ENCODE results near the gene DLK1. TPM values are rescaled to one million over a fixed set of nuclear protein-coding genes. Genes with fewer than 3 reads are reported as not detected.

DLK1 gene
- total RNA-seq, 1 experiment from 2014 or later = 0.06 TPM

DNA sequence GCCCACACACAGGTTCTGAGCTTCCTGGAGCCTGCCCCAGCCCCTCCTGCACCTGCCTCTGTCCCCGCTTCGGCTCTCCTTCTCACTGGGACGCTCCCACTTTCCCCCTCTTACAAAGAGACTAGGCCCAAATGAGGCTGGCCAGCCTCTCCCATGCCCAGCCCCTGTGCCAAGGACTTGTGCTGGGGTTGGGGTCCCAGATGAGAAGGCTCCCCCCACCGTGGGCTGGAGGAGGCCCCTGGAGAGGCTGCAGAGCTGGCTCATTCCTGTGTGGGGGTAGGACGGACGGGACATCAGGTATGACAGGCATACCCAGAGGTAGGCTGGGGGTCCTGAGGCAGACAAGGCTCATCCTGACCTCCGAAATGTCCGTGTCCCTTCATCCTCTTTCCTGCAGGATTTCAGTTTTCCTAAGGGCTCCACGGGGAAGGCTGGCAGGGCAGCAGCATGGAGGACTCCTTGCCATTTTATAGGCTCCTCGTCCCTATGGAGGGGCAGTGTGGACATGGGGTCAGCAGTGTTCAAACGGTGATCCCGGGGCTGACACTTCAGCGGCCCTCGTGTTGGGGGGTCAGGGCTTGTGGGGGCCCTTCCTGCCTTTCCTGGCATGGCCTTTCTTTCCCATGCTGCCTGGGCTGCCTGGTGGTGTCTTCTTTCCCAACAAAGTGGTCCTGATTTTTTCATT, 50.1 kb downstream of the DLK1 start:
- DNase-seq (ENCODE audit: low read depth) = no peak

DNA sequence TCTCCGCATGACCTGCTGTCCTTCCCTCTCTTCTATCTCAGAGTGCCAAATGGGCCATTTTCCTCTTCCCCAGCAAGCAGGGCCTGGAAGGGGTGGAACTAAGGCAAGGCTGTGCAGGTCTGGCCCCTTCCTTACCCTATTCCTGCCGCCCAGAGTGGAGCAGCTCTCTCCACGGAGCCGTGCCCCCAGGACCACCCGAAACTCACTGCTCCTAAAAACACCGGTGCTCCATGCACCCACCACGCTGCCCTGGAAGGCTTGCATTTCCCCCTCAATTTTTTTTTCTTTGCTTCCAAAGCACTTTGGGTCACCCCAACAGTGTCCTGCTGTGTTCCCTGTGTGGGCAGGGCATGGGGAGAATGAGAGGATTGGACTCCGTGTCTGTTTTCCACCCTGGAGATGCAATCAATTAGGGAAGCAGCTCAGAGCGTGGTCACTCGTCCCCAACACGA, 50.7 kb downstream of the DLK1 start:
- DNase-seq (ENCODE audit: low read depth) = no peak

DNA sequence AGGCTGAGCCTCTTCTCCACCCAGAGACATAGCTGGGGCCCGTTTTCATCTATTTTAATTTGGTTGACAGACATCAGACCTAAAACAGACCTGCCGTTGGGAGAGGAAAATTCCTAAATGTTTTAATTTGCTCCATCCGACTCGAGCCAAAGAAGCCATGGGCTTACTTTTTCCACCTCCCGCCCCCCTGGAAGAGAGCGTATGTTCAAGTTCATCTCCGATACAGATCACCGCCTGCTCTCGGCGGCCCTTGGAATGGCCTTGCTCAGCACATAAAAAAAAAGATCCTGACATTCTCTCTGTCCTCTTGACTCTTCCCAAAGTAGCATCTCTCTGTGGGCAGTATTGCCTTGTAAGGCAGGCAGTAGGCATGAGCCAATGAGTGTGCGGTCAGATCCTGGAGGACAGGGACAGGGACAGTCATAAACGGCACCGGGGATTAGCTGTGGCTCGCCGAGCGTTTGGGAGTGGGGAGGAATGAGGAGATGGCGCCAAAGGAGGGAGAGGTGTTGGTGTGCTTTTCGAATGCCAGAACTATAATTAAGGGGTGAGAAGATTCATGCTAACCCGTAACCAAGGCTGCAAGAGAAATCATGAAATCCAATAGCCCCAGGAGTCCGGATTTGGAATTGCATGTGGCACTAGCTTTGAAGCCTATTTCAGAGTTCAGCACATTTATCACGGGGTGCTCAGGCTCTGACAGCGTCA, 51.3 kb downstream of the DLK1 start:
- DNase-seq (ENCODE audit: low read depth) = no peak

DNA sequence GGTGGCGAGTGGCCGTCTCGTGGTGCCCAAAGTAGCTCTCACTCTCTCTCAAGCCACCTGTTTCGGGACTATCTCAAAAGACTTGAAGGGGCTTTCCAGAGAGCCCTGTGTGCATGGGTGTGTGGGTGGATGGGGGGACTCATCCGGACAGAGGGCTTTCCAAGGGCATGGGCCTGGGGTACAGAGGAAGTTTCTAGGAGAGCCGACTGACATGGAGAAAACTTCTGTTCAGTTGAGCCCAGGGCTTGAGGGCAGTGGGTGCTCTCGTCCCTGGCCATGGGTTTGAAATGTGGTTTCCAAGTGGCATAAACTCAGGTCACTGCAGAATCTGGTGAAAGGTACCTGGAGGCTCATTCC, 51.8 kb downstream of the DLK1 start:
- no peak for DNase-seq (ENCODE audit: low read depth)

DNA sequence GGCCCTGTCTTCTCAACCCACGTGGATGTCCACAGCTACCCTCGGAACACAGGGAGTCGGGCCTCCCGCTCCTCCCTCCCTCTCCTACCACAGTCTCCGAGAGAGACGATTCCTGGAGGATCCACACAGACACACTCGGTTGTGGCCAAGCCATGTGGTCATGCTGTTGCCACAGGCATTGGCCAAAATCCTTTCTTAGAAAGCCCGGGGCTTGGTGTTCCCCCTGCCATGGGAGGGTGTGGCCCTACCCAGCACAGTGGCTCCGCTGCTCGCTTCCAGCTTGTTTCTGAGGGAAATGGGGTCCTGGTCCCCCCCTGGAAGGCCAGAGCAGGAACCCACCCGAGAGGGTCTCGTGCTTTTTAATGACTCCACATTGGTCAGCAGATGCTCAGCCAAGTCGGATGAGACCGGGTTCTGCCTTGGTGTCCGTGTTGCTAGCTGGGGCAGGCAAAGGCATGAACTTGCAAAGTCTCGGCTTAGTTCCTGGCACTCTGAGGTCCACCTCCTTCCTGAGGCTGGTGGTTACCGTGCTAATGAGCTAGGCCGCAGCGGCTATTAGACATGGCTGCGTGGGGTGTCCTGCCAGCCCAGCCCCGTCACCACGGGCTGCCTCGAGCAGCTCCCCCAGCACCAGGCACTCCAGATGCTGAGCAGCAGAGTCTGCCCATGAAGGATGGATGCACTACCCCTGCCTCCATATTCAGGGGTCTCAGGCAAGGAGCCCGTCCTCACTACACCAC, 52.4 kb downstream of the DLK1 start:
- DNase-seq (ENCODE audit: low read depth) = no peak

DNA sequence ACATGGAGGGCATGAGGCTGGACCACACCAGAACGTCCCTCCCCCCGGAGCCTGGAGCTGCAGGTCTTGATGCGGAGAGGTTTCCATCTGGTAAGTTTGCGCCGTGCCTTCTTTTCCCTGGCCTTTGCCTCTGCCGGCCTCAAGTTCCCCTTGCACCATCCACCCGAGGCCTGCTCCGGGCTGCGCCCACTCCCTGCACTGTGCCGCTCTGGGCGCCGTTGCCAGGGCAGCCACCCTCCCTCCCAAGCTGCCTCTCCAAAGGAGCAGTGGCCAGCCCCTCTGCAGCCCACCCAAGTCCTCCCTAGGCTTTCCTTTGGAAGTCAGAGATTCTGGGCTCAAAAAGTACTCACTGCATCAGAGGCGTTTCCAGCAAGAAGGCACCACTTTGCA, 53.0 kb downstream of the DLK1 start:
- DNase-seq (ENCODE audit: low read depth) = no peak

DNA sequence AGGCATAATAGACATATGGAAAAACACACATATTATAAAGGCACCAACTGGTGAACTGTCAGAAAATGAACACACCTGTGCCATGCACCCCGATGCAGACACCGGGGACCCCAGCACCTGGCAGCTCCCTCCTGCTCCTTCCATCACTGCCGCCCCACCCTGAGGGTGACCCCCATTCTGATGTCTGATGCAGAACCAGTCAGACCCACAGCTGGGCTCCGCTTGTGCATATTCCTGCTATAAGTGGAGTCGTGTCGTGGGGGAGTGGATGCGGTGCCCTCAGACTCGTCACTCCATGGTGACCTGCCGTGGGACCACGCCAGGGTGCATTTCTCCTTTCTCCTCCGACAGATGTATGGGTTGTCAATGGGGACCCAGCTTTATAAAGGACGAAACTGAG, 53.6 kb downstream of the DLK1 start:
- no peak for DNase-seq (ENCODE audit: low read depth)

DNA sequence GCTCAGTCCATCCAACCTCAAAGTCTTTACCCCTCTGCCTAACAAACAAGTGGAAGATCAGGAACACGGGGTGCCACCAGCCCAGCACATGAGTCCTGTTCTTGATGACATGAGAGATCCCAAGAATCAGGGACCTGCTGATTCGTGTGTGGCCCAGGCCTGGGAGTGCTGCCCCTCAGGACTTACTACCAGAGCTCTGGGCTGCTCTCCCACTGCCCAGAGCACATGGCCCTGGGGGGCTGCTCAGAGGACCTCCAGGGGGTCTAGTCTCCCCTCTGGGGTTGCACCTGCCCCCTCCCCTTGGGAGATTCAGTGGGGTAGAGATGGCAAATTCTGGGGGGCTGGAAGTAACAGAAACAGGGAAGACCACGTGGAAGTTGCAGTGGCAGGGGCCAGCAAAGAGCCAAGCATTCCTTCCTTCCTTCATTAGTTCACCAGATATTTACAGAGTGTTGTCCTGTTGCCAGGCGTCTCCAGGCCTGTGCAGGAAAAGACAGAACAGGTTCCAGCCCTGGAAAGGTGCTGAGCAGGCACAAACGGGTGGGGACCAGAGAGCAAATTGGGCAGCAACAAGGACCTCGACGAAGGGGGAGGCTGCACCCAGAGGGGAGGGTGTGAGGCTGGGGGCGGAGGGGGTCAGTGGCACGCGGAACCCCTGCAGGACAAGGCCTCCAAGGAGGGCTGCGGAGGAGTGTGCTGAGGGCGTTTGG, 54.1 kb downstream of the DLK1 start:
- DNase-seq (ENCODE audit: low read depth) = no peak

DNA sequence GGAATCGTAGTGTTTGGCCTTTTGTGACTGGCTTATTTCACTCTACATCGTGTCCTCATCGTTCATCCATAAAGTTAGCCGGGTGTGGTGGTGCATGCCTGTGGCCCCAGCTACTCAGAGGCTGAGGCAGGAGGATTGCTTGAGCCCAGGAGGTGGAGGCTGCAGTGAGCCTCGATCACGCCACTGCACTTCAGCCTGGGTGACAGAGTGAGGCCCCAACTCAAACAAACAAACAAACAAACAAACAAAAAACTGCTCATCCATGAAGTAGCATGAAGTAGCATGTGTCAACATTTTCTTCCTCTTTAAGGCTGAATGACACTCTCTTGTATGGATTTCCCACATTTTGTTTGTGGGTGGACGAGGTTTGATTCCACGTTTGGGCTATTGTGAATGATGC, 55.3 kb downstream of the DLK1 start:
- DNase-seq (ENCODE audit: low read depth) = no peak

DNA sequence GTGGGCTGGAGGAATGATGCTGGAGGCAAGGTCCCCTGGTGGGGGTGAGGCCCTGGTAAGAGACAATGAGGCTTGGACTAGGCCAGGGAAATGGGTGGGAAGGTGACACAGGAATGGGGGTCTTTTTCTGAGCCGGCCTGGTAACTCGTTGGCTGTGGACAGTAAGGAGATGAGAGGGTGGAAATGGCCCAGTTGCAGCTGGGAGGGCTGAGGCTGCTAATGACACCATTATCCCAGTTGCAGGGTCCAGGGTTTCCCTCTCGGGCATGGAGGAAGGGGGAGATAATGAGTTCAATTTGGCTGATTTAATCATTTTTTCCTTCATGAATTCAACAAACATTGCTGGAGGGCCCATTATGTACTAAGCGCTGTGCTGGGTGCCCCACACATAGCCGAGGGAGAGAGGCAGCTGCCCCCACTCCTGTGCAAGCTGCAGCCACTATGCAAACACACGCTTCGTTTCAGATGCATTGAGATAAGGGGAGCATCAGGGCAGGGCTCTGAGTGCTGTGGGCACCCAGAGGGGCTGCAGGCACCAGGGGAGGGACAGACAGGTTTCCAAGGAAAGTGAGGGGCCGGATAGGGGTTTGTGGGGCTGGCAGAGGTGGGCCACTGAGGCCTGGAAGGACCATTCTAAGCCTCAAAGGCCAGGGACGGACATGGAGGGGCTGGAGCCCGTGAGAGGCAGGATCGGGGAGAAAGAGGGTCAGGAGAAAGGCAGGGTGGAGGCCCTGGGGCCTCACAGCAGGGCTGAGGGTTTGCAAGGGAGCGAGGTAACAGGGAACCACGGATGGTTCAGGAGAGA, 56.0 kb downstream of the DLK1 start:
- no peak for DNase-seq (ENCODE audit: low read depth)

DNA sequence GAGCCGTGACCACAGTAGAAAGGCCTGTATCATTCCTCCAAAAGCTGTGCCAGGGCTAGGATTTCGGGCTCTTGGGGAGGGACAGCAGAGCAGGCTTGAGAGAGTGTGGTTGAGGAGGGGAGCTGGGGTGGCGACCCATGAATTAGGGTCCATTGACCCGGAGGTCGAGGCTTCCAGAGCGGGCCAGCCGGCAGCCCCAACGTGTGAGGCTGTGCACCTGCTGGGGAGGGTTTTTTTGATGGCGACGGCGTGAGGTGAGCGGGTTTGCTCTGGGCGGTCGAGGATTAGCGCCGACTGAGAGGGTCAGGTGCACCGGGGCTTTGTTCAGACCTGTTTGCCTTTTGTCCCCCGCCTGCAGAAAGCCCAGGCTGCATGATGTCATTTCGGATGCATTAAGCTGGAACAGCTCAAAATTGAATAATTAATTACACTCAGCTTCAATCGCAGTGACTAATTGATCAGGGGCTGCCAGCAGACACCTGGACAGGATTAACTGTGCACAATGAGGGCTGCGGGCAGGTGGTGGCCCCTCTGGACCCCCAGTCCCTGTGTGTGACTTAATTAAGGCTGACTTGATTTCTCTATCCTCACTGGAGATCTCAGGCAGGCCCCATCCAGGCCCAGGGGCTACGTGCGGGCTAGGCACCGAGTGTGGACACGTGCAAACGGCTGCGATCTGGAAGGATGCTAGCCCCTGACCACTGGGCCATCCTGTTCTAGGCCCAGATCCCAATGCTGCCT, 57.1 kb downstream of the DLK1 start:
- no peak for DNase-seq (ENCODE audit: low read depth)

DNA sequence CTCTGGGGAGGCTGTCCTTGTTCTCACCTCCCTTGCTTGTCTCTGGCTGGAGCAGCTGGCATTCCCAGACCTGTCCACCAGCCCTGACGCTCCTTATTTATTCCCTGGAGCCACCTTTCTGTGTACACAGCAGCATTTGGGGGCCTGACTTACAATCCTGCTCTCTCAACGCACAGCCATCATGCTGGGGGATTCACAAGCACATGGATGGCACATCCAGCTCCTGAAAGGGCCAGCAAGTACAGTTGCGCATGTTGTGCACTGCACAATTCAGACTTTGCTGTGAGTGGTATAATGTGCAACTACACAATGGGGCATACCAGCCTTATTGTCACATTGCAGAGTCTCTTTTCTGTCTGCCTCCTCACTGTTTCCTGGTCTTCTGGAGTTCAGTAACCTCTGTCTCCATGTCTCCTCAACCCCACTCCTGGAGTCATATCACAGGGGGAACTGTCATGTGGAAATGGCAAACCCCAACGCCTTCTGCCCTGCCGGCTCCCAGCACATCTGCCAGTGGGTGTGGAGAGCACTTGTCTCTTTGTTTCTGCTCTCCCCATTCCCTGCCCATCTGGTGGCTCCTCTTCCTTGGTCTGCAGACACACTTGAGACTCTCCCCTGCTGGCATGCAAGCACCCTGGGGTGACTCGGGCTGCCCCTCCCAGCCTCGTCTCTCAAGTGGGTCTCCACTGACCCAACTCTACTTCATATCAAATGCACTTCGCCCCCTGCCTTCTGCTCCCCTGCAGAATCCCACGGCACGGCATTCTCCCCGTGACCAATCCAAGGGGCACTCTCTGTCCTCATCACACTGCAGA, 58.0 kb downstream of the DLK1 start:
- no peak for DNase-seq (ENCODE audit: low read depth)

DNA sequence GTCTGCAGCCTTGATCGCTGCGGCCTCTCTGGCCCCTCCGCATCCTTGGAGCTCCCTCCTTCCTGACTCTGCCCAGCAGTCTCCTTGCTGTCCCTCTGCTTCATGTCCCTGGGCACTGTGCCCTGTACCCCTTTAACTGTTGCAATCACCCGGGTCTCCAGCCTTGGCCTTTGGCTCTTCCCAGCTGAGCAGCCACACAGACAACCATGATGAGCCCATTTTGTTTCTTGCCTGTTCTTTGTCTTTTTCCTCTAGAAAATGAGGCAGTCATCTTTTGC, 58.6 kb downstream of the DLK1 start:
- DNase-seq (ENCODE audit: low read depth) = no peak

DNA sequence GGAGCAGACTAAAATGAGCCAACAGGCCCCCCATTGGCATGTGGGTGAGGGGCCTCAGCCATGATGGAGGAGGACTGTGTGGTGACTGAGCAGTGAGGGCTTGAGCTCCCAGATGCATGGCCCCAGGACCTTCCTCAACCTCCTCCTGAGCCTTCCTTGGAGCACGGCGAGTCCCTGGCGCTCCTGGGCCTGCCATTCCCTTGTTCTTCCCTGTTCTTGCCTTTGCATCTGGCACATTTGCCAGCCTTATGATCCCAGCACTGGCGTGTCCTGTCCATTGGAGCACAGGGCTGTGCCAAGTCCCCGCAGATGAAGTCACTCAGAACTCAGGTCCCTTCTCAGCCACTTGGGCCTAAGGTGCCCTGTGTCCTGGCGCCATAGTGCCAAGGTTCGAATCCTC, 58.9 kb downstream of the DLK1 start:
- no peak for DNase-seq (ENCODE audit: low read depth)

DNA sequence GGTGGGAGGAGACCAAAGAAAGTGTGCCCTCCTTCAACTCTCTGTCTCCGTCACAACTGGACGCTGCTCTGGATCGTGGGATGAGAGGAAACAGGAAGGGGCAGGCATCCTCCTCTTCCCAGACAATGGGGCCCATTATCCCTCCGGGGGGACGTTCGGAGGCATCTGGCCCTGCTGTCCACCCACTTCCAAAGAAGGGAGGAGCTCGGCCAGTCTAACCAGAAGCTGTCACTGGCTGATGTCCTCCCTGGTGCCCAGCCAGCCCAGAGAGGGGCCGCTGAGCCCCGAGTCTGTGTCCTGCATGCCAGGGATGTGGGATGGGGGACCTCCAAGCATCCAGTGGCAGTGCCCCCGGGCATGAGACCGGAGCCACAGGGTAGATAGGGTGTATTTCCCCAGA, 59.4 kb downstream of the DLK1 start:
- DNase-seq (ENCODE audit: low read depth) = no peak

DNA sequence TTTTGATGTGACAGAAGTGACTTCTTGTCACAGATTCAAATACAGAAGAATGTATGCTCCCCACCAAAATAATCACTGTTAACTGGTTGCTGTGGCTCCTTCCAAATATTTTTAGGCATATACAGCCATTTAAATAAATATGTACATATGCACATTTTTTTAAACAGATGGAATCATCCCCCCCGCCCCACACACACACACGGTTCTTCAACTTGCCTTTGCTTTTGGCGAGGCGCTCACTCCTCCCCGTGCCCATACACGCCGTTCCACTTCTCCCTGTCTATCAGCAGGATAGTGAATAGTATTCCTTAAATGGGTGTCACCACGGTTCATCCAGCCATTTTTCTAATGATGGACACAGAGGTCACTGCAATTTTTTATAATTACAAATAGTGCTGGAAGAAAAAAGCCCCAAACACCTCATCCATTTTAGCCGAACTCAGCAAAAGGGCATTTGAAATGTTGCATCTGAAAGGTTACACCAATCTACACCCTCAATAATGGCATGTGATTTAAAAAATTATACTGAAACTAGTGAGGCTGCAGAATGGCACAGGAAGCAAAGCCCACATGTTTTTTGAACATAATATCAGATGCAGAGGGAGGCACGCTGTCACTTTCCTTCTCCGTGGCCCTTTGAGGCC, 60.0 kb downstream of the DLK1 start:
- no peak for DNase-seq (ENCODE audit: low read depth)

DNA sequence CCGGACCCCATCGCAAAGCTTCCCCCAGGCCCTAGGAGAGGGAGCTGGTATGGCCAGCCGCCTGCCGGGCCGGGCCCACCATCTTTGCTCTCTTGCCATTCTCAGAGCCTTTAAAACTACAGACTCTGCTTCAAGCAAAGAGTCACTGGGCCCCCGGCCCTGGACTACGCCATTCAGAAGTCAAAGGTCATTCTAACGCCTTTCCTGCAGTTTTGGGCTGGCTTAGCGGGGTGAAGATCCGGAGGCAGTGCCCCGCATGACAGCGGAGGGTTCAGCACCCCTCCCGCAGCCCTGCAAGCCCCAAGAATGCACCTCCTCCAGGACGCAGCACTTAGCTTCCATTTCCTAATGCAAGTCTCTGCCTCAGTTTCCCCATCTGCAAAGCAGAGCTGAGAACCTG, 61.0 kb downstream of the DLK1 start:
- DNase-seq (ENCODE audit: low read depth) = no peak
